Frontal cortex (tissue), 4 donors: Measurements from ENCODE around the gene VTI1A. TPM values are rescaled to one million over a fixed set of nuclear protein-coding genes. Genes with fewer than 3 reads are reported as not detected.

Experiments used
- DNase-seq, 2 donors: peaks; one replicate each; pipeline ENCODE4 v3.0.0; 2012; ENCODE audit warnings: low spot score in 2 of 2
- FAIRE-seq: peaks from 2 replicates; lab custom pipeline; 2012; peaks lifted over from hg19 to GRCh38; lab: Jason Lieb, UNC
- total RNA-seq: library from RNA; depleted of rRNA; stranded (reverse); fragments of >200 nt; gene quantifications from one replicate; pipeline ENCODE4 v1.2.3, GENCODE V29; 2014
- donor health status: control.
- donor health status: control.
- donor health status: control.

Gene VTI1A
- total RNA-seq, 1 donor from 2014 or later, result 48.1 TPM

- DNase-seq, result no peak
- no peak for FAIRE-seq
These were observed 365.6 kb downstream of the VTI1A start for GRCh38 chr10:112812586-112812985.

GRCh38 chr10:112813866-112814591 lies 367.0 kb downstream of the VTI1A start:
- FAIRE-seq (no peak), DNase-seq (no peak)

GRCh38 chr10:112815269-112816032 lies 368.4 kb downstream of the VTI1A start:
- FAIRE-seq, result no peak

GRCh38 chr10:112816033-112816430 lies 369.0 kb downstream of the VTI1A start:
- DNase-seq (no peak), FAIRE-seq (no peak)

More at GRCh38 chr10:112815269-112816032, 368.4 kb downstream of the VTI1A start:
- DNase-seq, result no peak

GRCh38 chr10:112816891-112817290 lies 369.9 kb downstream of the VTI1A start:
- no peak for FAIRE-seq
- DNase-seq, result no peak

GRCh38 chr10:112817981-112818777 lies 371.2 kb downstream of the VTI1A start:
- FAIRE-seq (no peak), DNase-seq (no peak)

- DNase-seq, result no peak
- FAIRE-seq, result no peak
These were observed 372.2 kb downstream of the VTI1A start for GRCh38 chr10:112819231-112819630.

- FAIRE-seq (no peak), DNase-seq (no peak)
These were observed 373.3 kb downstream of the VTI1A start for GRCh38 chr10:112820320-112820719.

GRCh38 chr10:112821038-112821437 lies 374.0 kb downstream of the VTI1A start:
- FAIRE-seq (no peak), DNase-seq (no peak)

- no peak for FAIRE-seq
- DNase-seq, result no peak
These were observed 374.6 kb downstream of the VTI1A start for GRCh38 chr10:112821663-112822062.

- DNase-seq, result no peak
- no peak for FAIRE-seq
These were observed 376.0 kb downstream of the VTI1A start for GRCh38 chr10:112823007-112823406.

GRCh38 chr10:112823604-112824003 lies 376.6 kb downstream of the VTI1A start:
- FAIRE-seq (no peak), DNase-seq (no peak)

GRCh38 chr10:112826018-112826697 lies 379.1 kb downstream of the VTI1A start:
- DNase-seq, result no peak

GRCh38 chr10:112827086-112827485 lies 380.1 kb downstream of the VTI1A start:
- FAIRE-seq (no peak), DNase-seq (no peak)

More at GRCh38 chr10:112826018-112826697, 379.1 kb downstream of the VTI1A start:
- no peak for FAIRE-seq

- no peak for FAIRE-seq
- DNase-seq, result no peak
These were observed 380.9 kb downstream of the VTI1A start for GRCh38 chr10:112827951-112828350.

GRCh38 chr10:112831859-112832258 lies 384.8 kb downstream of the VTI1A start:
- DNase-seq (no peak), FAIRE-seq (no peak)

- no peak for DNase-seq
- FAIRE-seq, result no peak
These were observed 385.4 kb downstream of the VTI1A start for GRCh38 chr10:112832361-112832878.

- FAIRE-seq, result no peak
These were observed 385.9 kb downstream of the VTI1A start for GRCh38 chr10:112832959-112833358.

GRCh38 chr10:112834751-112835181 lies 387.8 kb downstream of the VTI1A start:
- FAIRE-seq (no peak), DNase-seq (no peak)

More at GRCh38 chr10:112832959-112833358, 385.9 kb downstream of the VTI1A start:
- DNase-seq, result no peak
